HG03521 (cell line): Measurements from ENCODE around the gene POLR1E.

Experiments
- ATAC-seq: cut with Tn5 transposase; IDR thresholded peaks from one replicate; pipeline ENCODE4 v1.9.1; 2021; ENCODE audit warnings: mild to moderate bottlenecking, moderate library complexity; ENCODE audit not compliant: unreplicated experiment

POLR1E gene

DNA sequence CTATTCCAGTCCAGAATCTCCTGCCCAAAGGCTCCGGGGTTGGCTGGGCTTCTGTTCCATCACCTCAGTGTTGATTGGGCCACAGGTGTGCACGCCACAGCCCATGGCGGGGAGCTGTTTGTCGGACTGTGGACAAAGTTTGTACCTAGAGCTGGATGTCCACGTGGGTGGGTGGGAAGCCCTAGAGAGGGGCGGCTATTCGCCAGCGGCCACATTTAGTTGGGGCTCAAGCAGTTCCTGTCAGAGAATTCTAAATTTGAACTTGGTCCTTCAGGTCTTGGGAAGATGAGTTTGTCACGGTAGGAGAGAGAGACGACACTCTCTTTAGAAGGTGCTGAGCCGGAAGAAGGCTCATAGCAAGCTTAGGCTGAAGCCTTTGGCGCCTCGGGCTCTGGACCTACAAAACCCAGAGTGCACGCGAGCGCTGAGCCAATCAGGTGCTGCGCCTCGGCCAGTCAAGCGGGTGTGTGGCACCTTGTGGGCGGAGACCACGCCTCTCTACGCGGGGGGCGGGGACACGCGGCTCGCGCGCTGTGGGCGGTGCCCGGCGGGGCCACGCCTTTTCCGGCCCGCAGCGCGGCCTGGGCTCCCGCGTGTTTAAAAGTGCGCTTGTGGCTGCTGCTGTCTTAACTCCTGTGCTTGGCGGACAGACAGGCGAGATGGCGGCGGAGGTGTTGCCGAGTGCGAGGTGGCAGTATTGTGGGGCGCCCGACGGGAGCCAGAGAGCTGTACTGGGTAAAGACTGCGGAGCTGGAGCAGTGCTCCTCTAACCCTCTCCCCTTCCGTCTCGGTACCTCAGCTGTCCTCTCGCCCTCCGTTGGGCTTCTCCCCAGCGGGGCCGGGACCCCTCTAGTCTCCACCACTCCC lies at the start of gene POLR1E:
POLR1E (plus strand) TSS at position 560 of the 867 bp plus-strand sequence; CDS start at position 660, 100 bp downstream.
- peak; percentile 95 for ATAC-seq

DNA sequence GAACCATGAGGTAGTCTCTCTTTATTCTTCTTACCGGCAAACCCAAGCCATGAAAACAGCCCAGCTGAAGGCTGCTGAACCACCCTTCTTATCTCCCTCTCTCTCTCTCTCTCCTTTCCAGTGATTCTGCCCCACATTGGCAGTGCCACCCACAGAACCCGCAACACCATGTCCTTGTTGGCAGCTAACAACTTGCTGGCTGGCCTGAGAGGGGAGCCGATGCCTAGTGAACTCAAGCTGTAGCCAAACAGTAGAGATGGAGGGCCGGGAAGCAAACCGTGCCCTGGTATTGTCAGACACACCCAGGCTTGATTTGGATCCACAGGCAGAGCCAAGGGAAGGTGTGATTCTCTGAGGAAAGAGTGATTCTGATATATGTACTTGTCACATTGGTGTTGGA lies 49.2 kb upstream of the POLR1E start:
- no peak for ATAC-seq

- ATAC-seq = no peak
Measured at GRCh38 chr9:37437010-37437409, 48.7 kb upstream of the POLR1E start.

- ATAC-seq = no peak
Measured at GRCh38 chr9:37437621-37438020, 48.1 kb upstream of the POLR1E start.

DNA sequence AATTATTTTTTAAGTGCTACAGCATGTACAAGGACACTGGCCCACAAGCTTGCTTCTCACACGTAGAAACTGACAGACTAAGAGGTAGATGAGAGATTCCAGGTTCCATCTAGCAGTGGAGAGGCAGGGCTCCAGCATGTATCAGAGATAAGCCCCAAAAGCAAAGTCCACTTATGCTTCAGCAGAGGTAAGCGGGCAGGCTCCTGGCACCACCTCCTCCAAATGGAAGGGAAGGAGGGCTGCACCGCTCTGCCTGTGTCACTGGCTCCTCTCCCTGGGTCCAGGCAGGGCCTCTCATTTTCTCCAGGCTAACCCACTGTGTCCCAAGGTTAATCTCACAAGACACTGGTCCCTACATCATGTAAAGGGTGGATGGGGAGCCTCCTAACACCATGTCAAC lies 47.4 kb upstream of the POLR1E start:
- no peak for ATAC-seq

DNA sequence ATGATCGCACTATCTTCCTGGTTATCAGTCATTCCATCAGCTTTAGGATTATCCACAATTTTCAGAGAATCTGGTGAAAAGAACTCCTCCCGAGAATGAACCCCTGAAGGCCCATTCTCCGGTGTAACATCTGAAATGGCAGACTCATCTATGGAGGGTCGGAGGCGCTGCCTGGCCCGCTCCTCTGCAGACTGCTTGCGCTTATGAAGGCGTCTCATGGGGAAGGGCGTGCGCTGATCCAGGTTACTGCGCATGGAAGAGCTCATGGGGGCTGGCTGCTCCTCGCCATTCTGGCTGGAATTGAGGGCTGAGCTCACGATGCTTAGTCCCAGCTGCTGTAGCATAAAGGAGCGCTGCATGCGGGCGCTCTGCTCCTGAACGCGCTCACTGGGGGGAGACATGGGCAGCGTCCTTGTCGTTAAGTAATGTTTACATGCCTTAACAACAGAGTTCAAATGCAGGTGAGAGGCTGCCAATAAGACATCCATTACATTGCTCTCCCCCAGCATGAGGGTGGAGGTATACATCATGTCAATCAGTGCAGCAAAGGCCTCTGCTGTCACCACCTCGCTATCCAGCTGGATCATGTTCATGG lies 43.9 kb upstream of the POLR1E start:
- ATAC-seq = no peak

GRCh38 chr9:37442556-37442955 lies 43.2 kb upstream of the POLR1E start:
- ATAC-seq = no peak

- ATAC-seq = no peak
Measured at GRCh38 chr9:37443566-37443965, 42.2 kb upstream of the POLR1E start.

DNA sequence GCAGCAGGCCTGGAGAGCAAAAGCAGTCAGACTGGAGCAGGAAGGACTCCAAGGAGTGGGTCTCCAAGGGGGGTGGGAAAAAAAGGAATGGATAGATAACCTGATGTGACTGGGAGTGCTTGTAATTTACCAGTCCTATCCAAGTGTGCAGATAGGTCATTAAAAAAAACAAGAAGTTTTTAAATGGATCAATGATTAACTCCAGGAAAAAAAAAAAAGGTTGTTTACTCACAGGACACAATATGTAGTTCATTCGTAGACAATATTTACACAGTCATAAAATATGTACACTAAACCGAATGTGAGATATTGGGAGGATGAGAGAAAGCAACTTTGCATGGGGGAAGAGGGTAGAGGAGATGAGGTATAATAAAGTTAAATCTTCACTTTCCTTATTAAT lies 40.9 kb upstream of the POLR1E start:
- no peak for ATAC-seq

GRCh38 chr9:37445832-37446231 lies 39.9 kb upstream of the POLR1E start:
- no peak for ATAC-seq

- no peak for ATAC-seq
Measured at GRCh38 chr9:37446401-37446800, 39.3 kb upstream of the POLR1E start.

GRCh38 chr9:37447111-37447510 lies 38.6 kb upstream of the POLR1E start:
- no peak for ATAC-seq

GRCh38 chr9:37449862-37450632 lies 35.7 kb upstream of the POLR1E start:
- ATAC-seq = no peak

DNA sequence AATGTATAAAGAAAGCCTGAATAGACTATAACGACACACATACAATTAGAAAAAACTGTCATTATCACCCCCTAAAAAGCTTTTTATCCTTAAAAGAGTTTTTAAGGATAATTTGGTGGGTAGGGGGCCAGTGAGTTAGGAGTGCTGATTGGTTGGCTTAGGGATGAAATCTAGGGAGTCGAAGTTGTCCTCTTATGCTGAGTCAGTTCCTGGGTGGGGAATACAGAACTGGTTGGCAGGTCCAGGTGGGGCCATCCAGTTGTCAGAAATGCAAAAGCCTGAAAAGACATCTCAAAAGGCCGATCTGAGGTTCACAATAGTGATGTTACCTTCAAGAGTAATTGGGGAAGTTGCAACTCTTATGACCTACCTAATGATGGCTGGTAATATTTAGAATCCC lies 34.1 kb upstream of the POLR1E start:
- ATAC-seq = no peak

DNA sequence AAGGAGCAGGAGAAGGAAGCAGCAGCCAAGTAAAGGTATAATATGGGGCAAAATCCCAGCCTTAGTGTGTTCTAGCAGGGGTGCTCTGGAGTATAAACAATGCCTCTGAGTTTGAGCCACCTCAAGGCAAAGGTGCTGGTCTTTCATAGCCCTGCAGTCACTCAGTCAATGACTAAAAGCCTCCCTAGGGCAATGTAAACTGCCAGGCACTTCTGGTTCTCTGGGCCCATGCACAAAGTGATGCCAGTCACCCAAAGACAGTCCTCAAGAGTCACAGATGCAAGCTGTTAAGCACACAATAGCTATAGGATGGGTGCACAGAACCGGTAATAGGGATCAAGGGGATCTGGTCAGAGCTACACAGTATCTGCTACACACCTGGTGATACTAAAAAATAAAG lies 33.1 kb upstream of the POLR1E start:
- ATAC-seq = no peak

DNA sequence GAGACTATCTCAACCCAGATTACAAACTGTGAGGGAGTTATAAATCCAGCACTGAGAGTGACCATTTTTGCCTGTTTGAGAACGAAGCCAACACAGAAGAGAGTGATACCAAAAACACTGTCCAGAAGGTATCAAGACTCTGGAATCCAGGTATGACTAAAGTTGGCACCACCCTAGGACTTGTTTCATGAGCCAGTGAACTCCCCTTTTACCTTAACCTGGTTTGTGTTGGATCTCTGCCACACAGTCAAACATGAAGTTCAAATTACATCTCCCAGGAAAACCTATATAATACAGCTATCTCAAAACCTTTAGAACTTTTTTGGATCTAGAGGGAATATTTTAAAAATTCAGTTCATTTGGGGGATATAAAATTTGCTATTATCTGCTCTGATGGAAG lies 31.9 kb upstream of the POLR1E start:
- ATAC-seq = no peak

DNA sequence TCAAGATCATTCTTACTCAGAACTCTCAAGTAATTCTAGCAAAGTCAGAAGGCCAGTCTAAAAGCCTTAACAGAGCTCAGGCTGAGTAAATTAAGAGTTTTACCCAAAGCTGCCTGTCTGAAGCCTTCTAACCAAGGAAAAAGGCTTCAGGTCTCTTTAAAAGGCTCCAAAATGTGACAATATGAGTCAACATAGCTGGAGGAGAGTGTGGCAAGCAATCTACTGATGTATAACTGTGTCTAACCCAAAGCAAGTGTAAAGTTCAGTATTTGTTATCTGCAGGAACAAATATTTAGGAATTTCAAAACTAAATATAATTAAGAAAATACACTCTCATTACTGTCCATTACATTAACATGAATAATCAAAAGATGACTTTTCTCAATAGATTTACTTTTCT lies 31.5 kb upstream of the POLR1E start:
- no peak for ATAC-seq

- no peak for ATAC-seq
Measured at GRCh38 chr9:37455884-37456647, 29.7 kb upstream of the POLR1E start.

- no peak for ATAC-seq
Measured at GRCh38 chr9:37456817-37457216, 28.9 kb upstream of the POLR1E start.

DNA sequence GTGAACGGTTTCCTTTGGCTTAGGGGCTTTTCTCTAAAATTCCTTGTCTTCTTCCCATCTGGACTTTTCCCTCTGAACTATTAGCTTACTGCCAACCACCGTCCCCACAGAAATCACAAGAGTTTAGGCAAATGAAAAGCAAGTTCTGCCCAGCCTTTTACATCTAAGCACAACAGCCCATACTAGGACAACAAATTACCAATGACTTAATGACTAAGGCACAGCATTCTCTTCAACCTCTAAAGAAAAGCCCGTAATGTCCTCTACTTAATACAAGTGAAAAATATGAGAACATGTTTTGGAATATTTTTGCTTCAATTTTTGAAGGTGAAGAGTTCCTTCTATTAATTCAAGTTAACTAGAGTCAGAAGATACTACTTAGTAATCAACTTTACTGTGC lies 21.7 kb upstream of the POLR1E start:
- no peak for ATAC-seq
